Neuron (in vitro differentiated cells): ENCODE measurements around the gene VSTM1.
"Not testable (repeated sequence)": the region's sequence is repeated elsewhere in the genome, so short reads cannot be mapped to it uniquely, and the experiment has no call there.

Experiments
- H2AFZ ChIP-seq: one replicate; pipeline ENCODE4 v1.6.1; 2013; ENCODE audit warnings: low read depth, mild to moderate bottlenecking, inconsistent platforms, low read length, moderate library complexity
- H3K27me3 ChIP-seq: one replicate; pipeline ENCODE4 v1.6.1; 2013; ENCODE audit warnings: low read length; ENCODE audit not compliant: insufficient read depth
- H3K36me3 ChIP-seq: one replicate; pipeline ENCODE4 v1.6.1; 2013; ENCODE audit warnings: low read length; ENCODE audit not compliant: insufficient read depth
- H3K4me1 ChIP-seq: one replicate; pipeline ENCODE4 v1.6.1; 2013; ENCODE audit warnings: low read length; ENCODE audit not compliant: insufficient read depth
- H3K4me3 ChIP-seq: 2 replicates; pipeline ENCODE4 v1.5.1; 2013; ENCODE audit warnings: mild to moderate bottlenecking, low read length, moderate library complexity
- H3K9me3 ChIP-seq: one replicate; pipeline ENCODE4 v1.6.1; 2013; ENCODE audit warnings: low read length

The VSTM1 gene

DNA sequence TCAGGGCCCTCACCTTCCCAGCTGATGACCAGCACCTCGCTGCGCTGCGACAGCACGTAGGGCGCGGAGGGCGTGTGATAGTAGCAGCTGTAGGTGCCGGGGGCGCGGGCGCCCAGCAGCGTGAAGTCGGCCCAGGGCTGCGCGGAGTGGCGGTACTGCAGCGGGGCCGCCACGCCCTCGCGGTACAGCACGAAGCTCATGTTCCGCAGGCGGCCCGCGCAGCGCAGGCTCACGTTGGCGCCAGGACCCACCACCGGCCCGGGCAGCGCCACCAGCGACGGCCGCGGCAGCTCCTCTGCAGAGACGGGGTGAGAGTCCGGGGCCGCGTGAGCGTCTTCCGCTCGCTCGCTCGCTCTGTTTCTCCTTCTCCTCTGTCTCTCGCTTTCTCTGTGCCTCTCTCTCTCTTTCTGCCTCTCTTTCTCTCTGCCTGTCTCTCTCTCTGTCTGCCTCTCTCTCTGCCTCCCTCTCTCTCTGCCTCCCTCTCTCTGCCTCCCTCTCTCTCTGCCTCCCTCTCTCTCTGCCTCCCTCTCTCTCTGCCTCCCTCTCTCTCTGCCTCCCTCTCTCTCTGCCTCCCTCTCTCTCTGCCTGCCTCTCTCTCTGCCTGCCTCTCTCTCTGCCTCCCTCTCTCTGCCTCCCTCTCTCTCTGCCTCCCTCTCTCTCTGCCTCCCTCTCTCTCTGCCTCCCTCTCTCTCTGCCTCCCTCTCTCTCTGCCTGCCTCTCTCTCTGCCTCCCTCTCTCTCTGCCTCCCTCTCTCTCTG is 32.3 kb upstream of the VSTM1 start:
- not testable (repeated sequence) for H3K36me3 ChIP-seq, H3K9me3 ChIP-seq, H3K4me1 ChIP-seq
- Histone ChIP-seq H3K27me3 (peaks cover 22% of the 10 kb centered on the region), H3K4me3 (peak overlapping the region; percentile 28), H2AFZ (peak overlapping the region; percentile 76)

DNA sequence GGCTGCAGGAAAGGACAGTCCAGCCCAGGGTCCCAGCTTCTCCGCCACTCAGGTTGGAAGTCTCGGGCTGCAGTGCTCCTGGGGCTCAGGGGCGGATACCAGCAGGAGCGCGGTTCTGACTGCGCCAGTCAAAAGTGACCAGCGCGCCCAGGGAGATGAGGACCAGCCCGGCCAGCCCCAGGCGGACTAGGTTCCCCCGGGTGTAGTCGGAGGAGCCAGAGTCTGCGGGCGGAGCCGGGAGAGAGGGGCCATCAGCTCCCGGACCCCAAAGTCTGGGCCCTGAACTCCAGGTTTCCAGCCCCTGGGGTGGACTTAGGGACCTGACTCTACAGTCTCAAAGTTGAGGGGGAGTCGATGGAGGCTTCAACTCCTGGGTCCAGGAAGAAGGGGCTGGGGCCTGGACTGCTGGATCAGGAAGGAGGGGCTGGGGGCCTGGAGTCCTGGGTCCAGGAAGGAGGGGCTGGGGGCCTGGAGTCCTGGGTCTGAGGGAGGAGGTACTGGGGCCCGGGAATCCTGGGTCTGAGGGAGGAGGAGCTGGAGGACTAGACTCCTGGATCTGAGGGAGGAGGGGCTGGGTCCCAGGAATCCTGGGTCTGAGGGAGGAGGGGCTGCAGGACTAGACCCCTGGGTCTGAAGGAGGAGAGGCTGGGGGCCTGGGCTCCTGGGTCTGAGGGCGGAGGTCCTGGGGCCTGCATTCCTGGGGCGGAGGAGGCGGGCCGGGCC is 31.6 kb upstream of the VSTM1 start:
- Histone ChIP-seq H3K36me3 (no peaks in the 10 kb centered on the region), H2AFZ (peak overlapping the region; percentile 76), H3K27me3 (peaks cover 18% of the 10 kb centered on the region), H3K4me1 (peaks cover 3% of the 10 kb centered on the region), H3K9me3 (peaks cover 3% of the 10 kb centered on the region), H3K4me3 (peak overlapping the region; percentile 28)

DNA sequence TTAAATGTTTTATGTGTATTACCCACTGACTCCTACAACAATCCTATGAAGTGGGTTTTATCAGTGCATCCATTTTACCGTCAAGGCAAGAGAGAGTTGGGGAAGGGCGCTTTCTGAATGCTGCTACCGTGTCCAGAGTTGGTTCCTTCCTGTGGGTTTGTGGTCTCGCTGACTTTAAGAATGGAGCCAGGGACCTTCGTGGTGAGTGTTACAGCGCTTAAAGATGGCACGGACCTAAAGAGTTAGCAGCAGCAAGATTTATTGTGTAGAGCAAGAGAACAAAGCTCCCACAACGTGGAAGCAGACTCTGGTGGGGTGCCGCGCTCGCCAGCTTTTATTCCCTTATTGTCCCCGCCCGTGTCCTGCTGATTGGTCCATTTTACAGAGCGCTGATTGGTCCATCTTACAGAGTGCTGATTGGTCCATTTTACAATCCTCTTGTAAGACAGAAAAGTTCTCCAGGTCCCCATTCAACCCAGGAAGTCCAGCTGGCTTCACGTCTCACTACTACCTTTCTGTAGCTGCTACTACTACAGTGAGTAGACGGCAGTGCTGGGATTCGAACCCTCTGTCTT is 30.8 kb upstream of the VSTM1 start:
- peaks cover 3% of the 10 kb centered on the region for H3K9me3 ChIP-seq
- H3K4me1 ChIP-seq, result peaks cover 3% of the 10 kb centered on the region
- H2AFZ ChIP-seq, result no peak overlapping the region
- no peaks in the 10 kb centered on the region for H3K36me3 ChIP-seq
- H3K27me3 ChIP-seq, result peaks cover 18% of the 10 kb centered on the region
- no peak overlapping the region for H3K4me3 ChIP-seq

DNA sequence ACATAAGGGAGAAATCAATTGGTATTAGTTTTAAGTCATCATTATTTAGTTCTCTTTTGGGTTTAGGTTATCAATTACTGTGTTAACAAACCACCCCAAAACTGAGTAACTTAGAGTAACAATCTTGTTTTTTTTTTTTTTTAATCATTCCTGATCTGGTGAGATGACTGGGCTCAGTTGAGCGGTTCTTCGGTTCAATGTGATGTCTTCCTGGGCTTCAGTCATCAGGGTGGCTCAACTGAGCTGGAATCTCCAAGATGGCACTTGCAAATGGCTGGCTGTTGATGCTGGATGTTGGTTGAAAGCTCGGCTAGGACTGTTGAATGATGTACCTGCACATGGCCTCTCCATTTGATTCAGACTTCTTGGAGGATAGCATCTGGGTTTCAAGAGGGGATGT is 20.7 kb upstream of the VSTM1 start:
- H3K36me3 ChIP-seq, result no peaks in the 10 kb centered on the region
- H3K27me3 ChIP-seq, result no peaks in the 10 kb centered on the region
- H3K4me3 ChIP-seq, result no peak overlapping the region
- H3K4me1 ChIP-seq, result no peaks in the 10 kb centered on the region
- H2AFZ ChIP-seq, result no peak overlapping the region
- no peaks in the 10 kb centered on the region for H3K9me3 ChIP-seq

DNA sequence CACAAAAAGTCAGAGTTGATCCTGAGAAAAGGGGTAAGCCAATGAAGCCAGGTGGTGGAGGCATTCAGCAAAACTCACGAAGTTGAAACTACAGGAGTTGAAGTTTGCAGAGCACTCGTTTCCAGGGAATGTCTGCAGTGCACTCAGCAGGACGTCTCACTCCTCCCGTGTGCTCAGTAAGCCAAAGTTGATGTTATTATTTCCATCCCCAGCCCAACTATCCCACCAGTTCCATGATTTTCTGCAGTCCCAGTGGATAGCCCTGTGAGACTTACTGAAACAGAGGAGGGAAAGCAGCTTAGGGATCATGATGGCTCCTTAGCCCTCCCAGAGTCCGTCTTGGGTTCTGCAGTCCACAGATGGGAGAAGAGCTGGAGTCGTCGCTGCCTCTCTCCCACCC is 17.3 kb upstream of the VSTM1 start, which contains the start of gene TARM1:
TSS of gene TARM1 (minus strand) at position 334 of the 400 bp plus-strand sequence. CDS start at position 309, 25 bp downstream.
- Histone ChIP-seq H3K36me3 (no peaks in the 10 kb centered on the region), H3K27me3 (no peaks in the 10 kb centered on the region), H3K4me1 (no peaks in the 10 kb centered on the region), H3K4me3 (no peak within 1 kb of the TSS), H3K9me3 (no peaks in the 10 kb centered on the region), H2AFZ (no peak within 1 kb of the TSS)

DNA sequence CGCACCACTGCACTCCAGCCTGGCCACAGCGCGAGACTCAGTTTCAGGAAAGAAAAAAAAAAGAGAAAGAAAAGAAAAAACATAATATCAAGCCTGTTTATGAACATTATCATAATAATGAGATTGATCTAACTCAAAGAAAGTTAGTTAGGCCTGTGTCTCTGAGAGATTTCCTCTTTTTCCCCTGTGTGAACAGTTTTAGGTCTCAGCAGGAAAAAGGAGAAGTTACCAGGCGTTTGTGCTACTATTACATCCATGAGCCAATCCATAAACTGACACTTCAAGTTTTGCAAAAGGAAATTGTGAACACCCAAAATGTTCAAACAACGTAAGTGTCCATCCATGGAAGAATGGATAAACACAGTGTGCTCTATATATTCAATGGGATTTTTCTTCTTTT is 13.6 kb upstream of the VSTM1 start:
- Histone ChIP-seq H3K36me3 (no peaks in the 10 kb centered on the region), H2AFZ (no peak overlapping the region), H3K9me3 (no peaks in the 10 kb centered on the region), H3K27me3 (no peaks in the 10 kb centered on the region), H3K4me3 (no peak overlapping the region), H3K4me1 (no peaks in the 10 kb centered on the region)

DNA sequence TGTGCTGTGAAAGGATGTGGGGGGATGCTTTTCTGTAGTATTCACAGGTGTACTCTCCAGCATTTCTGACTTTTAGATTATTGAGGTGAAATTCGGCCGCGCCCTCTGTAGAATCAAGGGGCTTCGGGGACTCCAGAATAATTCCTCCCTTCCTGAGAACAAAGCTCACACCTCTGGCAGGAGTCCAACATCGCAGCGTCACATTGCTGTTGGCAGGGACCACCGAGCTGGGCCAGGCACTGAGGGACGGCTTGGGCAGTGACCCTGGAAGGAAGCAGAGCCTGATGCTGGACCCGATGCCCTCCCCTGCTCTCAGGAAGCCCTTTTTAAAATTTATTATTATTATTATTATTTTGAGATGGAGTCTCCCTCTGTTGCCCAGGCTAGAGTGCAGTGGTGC is 11.2 kb upstream of the VSTM1 start:
- no peaks in the 10 kb centered on the region for H3K4me1 ChIP-seq
- H3K9me3 ChIP-seq, result no peaks in the 10 kb centered on the region
- no peak overlapping the region for H3K4me3 ChIP-seq
- no peaks in the 10 kb centered on the region for H3K27me3 ChIP-seq
- H3K36me3 ChIP-seq, result no peaks in the 10 kb centered on the region
- H2AFZ ChIP-seq, result no peak overlapping the region

DNA sequence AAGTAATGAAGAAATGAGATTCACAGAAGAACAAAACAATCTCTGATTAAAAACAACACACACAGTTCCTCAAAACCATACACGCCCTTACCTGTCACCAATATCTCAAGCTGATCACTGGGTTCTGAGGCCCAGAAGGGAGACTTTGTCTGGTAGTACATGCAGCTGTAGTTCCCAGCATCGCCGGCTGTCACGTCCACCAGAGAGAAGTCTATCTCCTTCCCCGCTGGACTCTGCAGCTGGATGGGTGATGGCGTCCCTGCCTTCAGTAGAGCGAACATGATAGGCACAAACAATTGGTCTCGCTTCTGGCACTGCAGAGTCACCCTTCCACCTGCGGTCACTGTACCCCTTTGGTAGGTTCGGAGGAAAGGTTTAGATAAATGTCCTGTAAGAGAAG is 10.1 kb upstream of the VSTM1 start:
- Histone ChIP-seq H3K36me3 (no peaks in the 10 kb centered on the region), H2AFZ (no peak overlapping the region), H3K9me3 (no peaks in the 10 kb centered on the region), H3K4me3 (no peak overlapping the region), H3K4me1 (no peaks in the 10 kb centered on the region), H3K27me3 (no peaks in the 10 kb centered on the region)

DNA sequence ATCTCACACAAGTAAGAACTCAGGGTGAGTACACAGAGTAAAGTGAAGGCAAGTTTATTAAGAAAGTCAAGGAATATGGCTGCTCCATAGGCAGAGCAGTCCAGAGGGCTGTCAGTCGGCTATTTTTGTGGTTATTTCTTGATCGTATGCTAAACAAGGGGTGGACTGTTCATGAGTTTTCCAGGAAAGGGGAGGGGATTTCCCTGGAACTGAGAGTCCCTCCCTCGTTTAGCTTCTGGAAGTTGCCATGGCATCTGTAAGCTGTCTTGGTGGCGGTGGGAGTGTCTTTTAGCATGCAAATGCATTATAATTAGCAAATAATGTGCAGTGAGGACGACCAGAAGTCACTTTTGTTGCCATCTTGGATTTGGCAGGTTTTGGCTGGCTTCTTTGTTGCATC is 5.8 kb upstream of the VSTM1 start:
- no peak overlapping the region for H2AFZ ChIP-seq
- H3K36me3 ChIP-seq, result no peaks in the 10 kb centered on the region
- H3K4me1 ChIP-seq, result no peaks in the 10 kb centered on the region
- no peaks in the 10 kb centered on the region for H3K27me3 ChIP-seq
- H3K4me3 ChIP-seq, result no peak overlapping the region
- no peaks in the 10 kb centered on the region for H3K9me3 ChIP-seq

DNA sequence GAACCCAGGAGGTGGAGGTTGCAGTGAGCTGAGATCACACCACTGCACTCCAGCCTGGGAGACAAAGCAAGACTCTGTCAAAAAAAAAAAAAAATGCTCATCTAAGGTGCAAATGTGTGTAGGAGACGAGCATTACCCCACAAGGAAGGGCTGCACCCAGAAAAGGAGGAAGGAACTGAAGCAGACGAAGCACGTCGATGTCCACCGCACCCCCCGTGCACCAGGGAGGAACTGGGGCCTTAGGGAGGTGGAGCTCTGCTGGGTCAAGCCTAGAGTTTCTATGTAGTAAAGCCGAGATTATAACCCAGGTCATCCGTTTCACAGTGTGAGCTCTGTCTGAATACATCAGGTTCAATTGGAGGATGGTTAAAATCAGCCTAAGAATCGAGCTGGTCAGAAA is 1.1 kb downstream of the VSTM1 start:
- Histone ChIP-seq H3K9me3 (no peaks in the 10 kb centered on the region), H3K4me3 (no peak overlapping the region), H2AFZ (no peak overlapping the region), H3K4me1 (peaks cover 5% of the 10 kb centered on the region), H3K36me3 (no peaks in the 10 kb centered on the region), H3K27me3 (no peaks in the 10 kb centered on the region)

DNA sequence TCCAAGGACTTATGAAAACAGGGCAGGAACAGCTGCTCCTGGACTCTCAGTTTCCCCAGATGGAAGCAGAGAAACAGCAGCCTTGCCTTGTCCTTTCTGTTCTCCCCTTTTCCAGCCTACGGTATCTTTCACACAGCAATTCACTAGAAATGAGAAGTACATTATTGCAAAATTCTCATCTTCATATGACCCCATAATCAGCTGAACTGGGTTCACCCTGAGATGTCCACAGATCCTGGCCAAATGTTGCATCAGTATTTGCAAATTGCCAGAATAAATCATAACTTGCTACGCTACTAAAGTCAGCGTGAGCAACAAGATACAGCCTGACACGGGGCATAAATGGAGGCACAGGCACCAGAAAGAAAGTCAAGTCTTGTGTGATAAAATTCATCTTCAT is 16.1 kb downstream of the VSTM1 start:
- H3K27me3 ChIP-seq, result no peaks in the 10 kb centered on the region
- no peak overlapping the region for H3K4me3 ChIP-seq
- no peaks in the 10 kb centered on the region for H3K4me1 ChIP-seq
- no peaks in the 10 kb centered on the region for H3K36me3 ChIP-seq
- no peaks in the 10 kb centered on the region for H3K9me3 ChIP-seq
- H2AFZ ChIP-seq, result no peak overlapping the region

DNA sequence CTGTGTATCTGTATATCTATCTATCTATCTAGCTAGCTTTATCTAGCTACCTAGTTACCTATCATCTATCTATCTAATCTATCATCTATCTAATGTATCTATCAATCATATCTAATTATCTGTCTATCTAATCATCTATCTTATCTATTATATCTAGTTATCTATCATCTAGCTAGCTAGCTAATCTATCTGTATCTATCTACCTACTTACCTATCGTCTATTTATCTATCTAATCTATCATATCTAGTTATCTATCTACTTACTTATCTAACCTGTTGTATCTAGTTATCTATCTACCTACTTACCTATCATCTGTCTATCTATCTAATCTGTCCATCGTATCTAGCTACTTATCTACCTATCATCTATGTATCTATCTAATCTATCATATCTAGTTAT is 17.9 kb downstream of the VSTM1 start:
- no peaks in the 10 kb centered on the region for H3K9me3 ChIP-seq
- H2AFZ ChIP-seq, result no peak overlapping the region
- H3K27me3 ChIP-seq, result no peaks in the 10 kb centered on the region
- no peaks in the 10 kb centered on the region for H3K4me1 ChIP-seq
- H3K4me3 ChIP-seq, result no peak overlapping the region
- no peaks in the 10 kb centered on the region for H3K36me3 ChIP-seq

DNA sequence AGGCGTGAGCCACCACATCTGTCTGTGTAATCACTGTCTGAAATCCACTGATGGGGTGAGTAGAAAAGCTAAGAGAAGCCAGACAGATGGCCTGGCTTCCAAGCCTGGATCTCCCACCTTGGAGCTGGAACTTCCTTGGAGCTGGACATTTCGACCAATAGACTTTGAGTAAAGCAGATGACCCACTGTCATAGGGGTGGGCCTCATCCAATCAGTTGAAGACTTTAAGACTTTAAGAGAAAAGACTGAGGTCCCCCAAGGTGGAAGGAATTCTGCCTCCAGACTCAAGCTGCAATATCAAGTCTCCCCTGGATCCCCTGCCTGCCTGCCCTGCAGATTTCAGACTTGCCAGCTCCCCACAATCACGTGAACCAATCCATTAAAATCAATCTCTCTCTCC is 20.7 kb downstream of the VSTM1 start:
- Histone ChIP-seq H3K27me3 (no peaks in the 10 kb centered on the region), H2AFZ (no peak overlapping the region), H3K4me3 (no peak overlapping the region), H3K4me1 (no peaks in the 10 kb centered on the region), H3K36me3 (no peaks in the 10 kb centered on the region), H3K9me3 (no peaks in the 10 kb centered on the region)
